NCI-H524 treated with DMSO at 0.1 percent for 48 hours (cell line): Measurements from ENCODE around the gene PANX3.
"Not testable (repeated sequence)": the region's sequence is repeated elsewhere in the genome, so short reads cannot be mapped to it uniquely, and the experiment has no call there.

Experiments used
- DNase-seq: peaks from one replicate; lab custom pipeline; 2025; lab: John Stamatoyannopoulos, UW

Gene PANX3

GRCh38 chr11:124611064-124611463, at the start of gene PANX3:
Gene PANX3, plus strand, starts transcription at chr11:124611428. Its CDS starts 129 bp downstream, at chr11:124611557.
- no peak for DNase-seq

GRCh38 chr11:124569697-124570096, 41.5 kb upstream of the PANX3 start, which contains the start of gene OR8A1:
Gene OR8A1, plus strand, starts transcription at chr11:124569997. Its CDS starts 123 bp downstream, at chr11:124570120.
- DNase-seq = no peak

- no peak for DNase-seq
Measured at GRCh38 chr11:124570160-124570559, 41.1 kb upstream of the PANX3 start.

GRCh38 chr11:124577716-124578427, 33.4 kb upstream of the PANX3 start:
- no peak for DNase-seq

- DNase-seq = no peak
Measured at GRCh38 chr11:124578761-124579160, 32.5 kb upstream of the PANX3 start.

GRCh38 chr11:124581817-124582216, 29.4 kb upstream of the PANX3 start:
- no peak for DNase-seq

- DNase-seq = no peak
Measured at GRCh38 chr11:124582565-124582964, 28.7 kb upstream of the PANX3 start.

GRCh38 chr11:124583781-124584180, 27.4 kb upstream of the PANX3 start:
- no peak for DNase-seq

- no peak for DNase-seq
Measured at GRCh38 chr11:124584681-124585372, 26.4 kb upstream of the PANX3 start.

GRCh38 chr11:124586238-124586860, 24.9 kb upstream of the PANX3 start:
- DNase-seq = no peak

- no peak for DNase-seq
Measured at GRCh38 chr11:124591430-124591829, 19.8 kb upstream of the PANX3 start.

- no peak for DNase-seq
Measured at GRCh38 chr11:124592627-124593026, 18.6 kb upstream of the PANX3 start.

- no peak for DNase-seq
Measured at GRCh38 chr11:124595302-124595701, 15.9 kb upstream of the PANX3 start.

- DNase-seq = no peak
Measured at GRCh38 chr11:124597626-124598025, 13.6 kb upstream of the PANX3 start.

- no peak for DNase-seq
Measured at GRCh38 chr11:124600621-124601320, 10.5 kb upstream of the PANX3 start.

GRCh38 chr11:124602193-124602592, 9.0 kb upstream of the PANX3 start:
- no peak for DNase-seq

GRCh38 chr11:124602723-124603122, 8.5 kb upstream of the PANX3 start:
- DNase-seq = not testable (repeated sequence)

GRCh38 chr11:124605719-124606118, 5.5 kb upstream of the PANX3 start:
- DNase-seq = no peak

- no peak for DNase-seq
Measured at GRCh38 chr11:124608147-124608546, 3.1 kb upstream of the PANX3 start.

- DNase-seq = no peak
Measured at GRCh38 chr11:124610295-124610694, 933 bp upstream of the PANX3 start.

- no peak for DNase-seq
Measured at GRCh38 chr11:124612045-124612444, 817 bp downstream of the PANX3 start.

GRCh38 chr11:124612567-124613246, 1.5 kb downstream of the PANX3 start:
- DNase-seq = no peak
